ENCODE measurements around the gene TCTN2. TPM values are rescaled to one million over a fixed set of nuclear protein-coding genes. Genes with fewer than 3 reads are reported as not detected.

Gene TCTN2
- total and polyA plus RNA-seq, 12 donors, result 1.9 to 6.3 (median 4.0) TPM

DNA sequence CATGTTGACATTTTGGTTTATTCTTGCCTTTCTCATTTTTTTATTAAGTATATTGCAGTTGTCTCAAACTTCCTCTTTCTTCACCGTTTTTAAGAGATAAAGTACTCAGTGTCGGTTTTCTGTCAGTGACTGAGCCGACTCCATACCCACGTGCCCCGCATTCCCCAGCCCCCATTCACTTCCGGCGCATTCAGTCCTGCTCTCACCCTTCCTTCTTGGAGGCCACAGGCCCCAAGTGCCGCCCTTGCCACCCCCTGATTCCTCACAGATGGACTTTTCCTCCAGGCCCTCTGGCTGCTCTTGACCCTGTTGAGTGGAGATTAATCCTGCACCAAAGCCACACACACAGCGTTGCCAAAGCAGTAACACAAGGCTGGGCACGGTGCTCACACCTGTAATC is 72.1 kb downstream of the TCTN2 start:
- Histone ChIP-seq H3K4me3 (no peak overlapping the region), H3K4me1 (peaks cover 0 to 10% (median 0%) of the 10 kb centered on the region in 9 donors), H3K27me3 (no peaks in the 10 kb centered on the region), H3K36me3 (peaks cover 0 to 99% (median 41%) of the 10 kb centered on the region in 9 donors), H3K9me3 (no peaks in the 10 kb centered on the region), H3K27ac (peak overlapping the region in 1 of 10 donors; percentile 10)
- 83 to 90% methylated on average over 10 of the region's 10 CpGs for WGBS, 2 donors
- ATAC-seq, result peak in 1 of 8 donors; percentile 11
- TF ChIP-seq, protein P1, sequence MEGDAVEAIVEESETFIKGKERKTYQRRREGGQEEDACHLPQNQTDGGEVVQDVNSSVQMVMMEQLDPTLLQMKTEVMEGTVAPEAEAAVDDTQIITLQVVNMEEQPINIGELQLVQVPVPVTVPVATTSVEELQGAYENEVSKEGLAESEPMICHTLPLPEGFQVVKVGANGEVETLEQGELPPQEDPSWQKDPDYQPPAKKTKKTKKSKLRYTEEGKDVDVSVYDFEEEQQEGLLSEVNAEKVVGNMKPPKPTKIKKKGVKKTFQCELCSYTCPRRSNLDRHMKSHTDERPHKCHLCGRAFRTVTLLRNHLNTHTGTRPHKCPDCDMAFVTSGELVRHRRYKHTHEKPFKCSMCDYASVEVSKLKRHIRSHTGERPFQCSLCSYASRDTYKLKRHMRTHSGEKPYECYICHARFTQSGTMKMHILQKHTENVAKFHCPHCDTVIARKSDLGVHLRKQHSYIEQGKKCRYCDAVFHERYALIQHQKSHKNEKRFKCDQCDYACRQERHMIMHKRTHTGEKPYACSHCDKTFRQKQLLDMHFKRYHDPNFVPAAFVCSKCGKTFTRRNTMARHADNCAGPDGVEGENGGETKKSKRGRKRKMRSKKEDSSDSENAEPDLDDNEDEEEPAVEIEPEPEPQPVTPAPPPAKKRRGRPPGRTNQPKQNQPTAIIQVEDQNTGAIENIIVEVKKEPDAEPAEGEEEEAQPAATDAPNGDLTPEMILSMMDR (IDR thresholded peaks at IDR 0.05), result no peak
- intact Hi-C loops (cut with DNase I), result no loop called here
- no peak for DNase-seq

DNA sequence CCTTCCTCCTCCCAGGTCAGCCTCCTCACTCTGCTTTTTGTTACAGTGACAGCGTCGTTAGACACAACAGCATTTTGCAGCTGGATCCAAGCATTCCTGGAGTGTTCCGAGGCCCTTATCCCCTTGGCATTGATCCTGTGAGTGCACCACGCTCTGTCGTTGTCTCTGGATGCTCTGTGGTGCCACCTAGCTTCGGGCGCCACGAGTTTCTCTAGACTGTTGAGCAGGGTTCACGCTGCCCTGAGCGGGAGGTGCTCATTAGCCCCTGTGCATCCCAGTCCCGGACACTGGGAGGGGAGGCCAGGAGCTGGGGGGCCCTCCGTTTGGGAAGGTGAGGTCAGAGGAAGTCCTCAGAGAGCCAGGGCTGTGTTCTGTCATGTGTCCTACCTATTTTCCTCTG is 73.9 kb downstream of the TCTN2 start:
- TF ChIP-seq, protein P1 (IDR thresholded peaks at IDR 0.05), result peak in 5 of 9 donors; percentile 13 to 40 (median 19)
- Histone ChIP-seq H3K9me3 (no peaks in the 10 kb centered on the region), H3K36me3 (peaks cover 0 to 99% (median 47%) of the 10 kb centered on the region in 9 donors), H3K27me3 (no peaks in the 10 kb centered on the region), H3K27ac (no peak overlapping the region), H3K4me3 (no peak overlapping the region), H3K4me1 (peaks cover 0 to 16% (median 0%) of the 10 kb centered on the region in 9 donors)
- 51 to 69% methylated on average over 12 of the region's 12 CpGs for WGBS, 2 donors
- peak in 2 of 8 donors; percentile 11 to 44 for ATAC-seq
- intact Hi-C loops (cut with DNase I), result no loop called here
- DNase-seq, result no peak

DNA sequence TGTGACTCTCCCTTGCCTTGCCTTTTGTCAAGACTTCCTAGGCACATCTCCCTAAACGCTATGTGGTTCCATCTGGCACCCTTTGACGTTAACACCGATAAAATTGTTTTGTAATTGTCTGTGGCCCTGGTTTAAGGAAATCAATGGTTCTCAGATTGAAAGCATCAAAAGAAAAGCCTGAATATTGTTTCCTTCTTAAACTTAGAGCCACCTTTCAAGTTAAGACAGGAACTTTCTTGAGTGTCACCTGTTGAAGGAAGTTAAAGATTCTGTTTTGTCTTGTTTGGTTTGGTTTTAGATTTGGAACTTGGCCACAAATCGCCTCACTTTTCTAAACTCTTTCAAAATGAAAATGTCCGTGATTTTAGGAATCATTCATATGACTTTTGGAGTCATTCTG is 76.4 kb downstream of the TCTN2 start:
- intact Hi-C loops (cut with DNase I), result no loop called here
- Histone ChIP-seq H3K4me1 (peaks cover 0 to 16% (median 0%) of the 10 kb centered on the region in 9 donors), H3K9me3 (no peaks in the 10 kb centered on the region), H3K4me3 (no peak overlapping the region), H3K27me3 (no peaks in the 10 kb centered on the region), H3K36me3 (peaks cover 0 to 99% (median 40%) of the 10 kb centered on the region in 9 donors), H3K27ac (no peak overlapping the region)
- TF ChIP-seq, protein P1 (IDR thresholded peaks at IDR 0.05), result no peak
- 81 to 90% methylated on average over 5 of the region's 5 CpGs for WGBS, 2 donors
- DNase-seq, result no peak
- ATAC-seq, result no peak

DNA sequence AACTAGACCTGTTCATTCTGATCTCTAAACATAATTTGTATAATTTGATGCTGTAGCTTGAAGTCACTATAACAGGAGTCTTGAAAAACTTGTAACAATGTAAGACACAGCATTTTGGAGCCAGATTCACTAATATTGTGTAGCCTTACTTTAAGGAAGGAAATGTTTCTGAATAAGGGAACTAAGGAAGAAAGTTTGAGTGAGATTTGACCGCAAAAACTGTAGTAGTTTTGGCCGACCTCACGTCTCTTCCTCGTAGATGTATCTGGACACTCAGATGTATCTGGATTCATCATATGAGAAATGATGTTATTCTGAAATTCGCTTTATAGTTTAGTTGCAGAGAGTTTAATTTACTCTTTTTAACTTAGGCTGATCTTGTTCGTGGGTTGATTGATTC is 77.2 kb downstream of the TCTN2 start:
- Histone ChIP-seq H3K9me3 (no peaks in the 10 kb centered on the region), H3K36me3 (peaks cover 0 to 99% (median 38%) of the 10 kb centered on the region in 9 donors), H3K4me1 (peaks cover 0 to 11% (median 0%) of the 10 kb centered on the region in 9 donors), H3K27me3 (no peaks in the 10 kb centered on the region), H3K4me3 (no peak overlapping the region), H3K27ac (no peak overlapping the region)
- TF ChIP-seq, protein P1 (IDR thresholded peaks at IDR 0.05), result no peak
- ATAC-seq, result no peak
- intact Hi-C loops (cut with DNase I), result no loop called here
- WGBS, 2 donors, result 87 to 88% methylated on average over 6 of the region's 6 CpGs
- no peak for DNase-seq
